Osteoblast (primary cell): ENCODE results near the gene SEMA3A. TPM values are rescaled to one million over a fixed set of nuclear protein-coding genes. Genes with fewer than 3 reads are reported as not detected.

Experiments used
- DNase-seq: peaks from one replicate; pipeline ENCODE4 v3.0.0; 2011; ENCODE audit warnings: low spot score, mixed read lengths; ENCODE audit not compliant: insufficient read length; ENCODE audit errors: missing footprints
- H2AFZ ChIP-seq: 2 replicates; pipeline ENCODE4 v1.6.0; 2011; ENCODE audit warnings: mild to moderate bottlenecking, low read length
- H3K27ac ChIP-seq: 2 replicates; pipeline ENCODE4 v1.5.1; 2011; ENCODE audit warnings: mild to moderate bottlenecking, low read depth, low read length, moderate library complexity
- H3K27me3 ChIP-seq: 2 replicates; pipeline ENCODE4 v1.6.0; 2012; ENCODE audit warnings: mild to moderate bottlenecking, control low read depth, inconsistent platforms, low read length, moderate library complexity; ENCODE audit not compliant: insufficient read depth
- H3K36me3 ChIP-seq: 2 replicates; pipeline ENCODE4 v1.5.1; 2011; ENCODE audit warnings: mild to moderate bottlenecking, low read length, control low read depth, moderate library complexity; ENCODE audit not compliant: insufficient read depth
- H3K4me1 ChIP-seq: 2 replicates; pipeline ENCODE4 v1.5.1; 2011; ENCODE audit warnings: mild to moderate bottlenecking, low read length, control low read depth, moderate library complexity; ENCODE audit not compliant: insufficient read depth
- H3K4me2 ChIP-seq: 2 replicates; pipeline ENCODE4 v1.6.0; 2011; ENCODE audit warnings: mild to moderate bottlenecking, low read length; ENCODE audit not compliant: insufficient read depth
- H3K4me3 ChIP-seq: fragments of 200-600 bp; sonication (generic); 3 replicates; pipeline ENCODE4 v1.5.1; 2012; ENCODE audit warnings: mild to moderate bottlenecking, low read length, inconsistent platforms; ENCODE audit not compliant: insufficient read depth
- H3K79me2 ChIP-seq: 2 replicates; pipeline ENCODE4 v1.6.0; 2012; ENCODE audit warnings: mild to moderate bottlenecking, low read length, control low read depth, inconsistent platforms; ENCODE audit not compliant: insufficient read depth
- H3K9me3 ChIP-seq: 2 replicates; pipeline ENCODE4 v1.5.1; 2011; ENCODE audit warnings: low read depth, low read length, control low read depth
- H4K20me1 ChIP-seq: 2 replicates; pipeline ENCODE4 v1.6.0; 2012; ENCODE audit warnings: mild to moderate bottlenecking, low read length, control low read depth; ENCODE audit not compliant: insufficient read depth
- CTCF ChIP-seq: IDR thresholded peaks from 2 replicates; pipeline ENCODE4 v1.5.1; 2011; ENCODE audit warnings: mild to moderate bottlenecking, low read depth, low read length, moderate library complexity; ENCODE audit errors: extremely low read depth
- total RNA-seq: library from RNA; depleted of rRNA; stranded (reverse); fragments of >200 nt; gene quantifications from 2 replicates; pipeline ENCODE4 v1.2.3, GENCODE V29; 2012

SEMA3A gene
- total RNA-seq, 1 donor, result 2.5 TPM

- H3K27ac ChIP-seq, result no peak overlapping the region
- no peak for DNase-seq
- H3K4me2 ChIP-seq, result no peak overlapping the region
Measured at GRCh38 chr7:84122582-84123360, 71.8 kb downstream of the SEMA3A start.

DNA sequence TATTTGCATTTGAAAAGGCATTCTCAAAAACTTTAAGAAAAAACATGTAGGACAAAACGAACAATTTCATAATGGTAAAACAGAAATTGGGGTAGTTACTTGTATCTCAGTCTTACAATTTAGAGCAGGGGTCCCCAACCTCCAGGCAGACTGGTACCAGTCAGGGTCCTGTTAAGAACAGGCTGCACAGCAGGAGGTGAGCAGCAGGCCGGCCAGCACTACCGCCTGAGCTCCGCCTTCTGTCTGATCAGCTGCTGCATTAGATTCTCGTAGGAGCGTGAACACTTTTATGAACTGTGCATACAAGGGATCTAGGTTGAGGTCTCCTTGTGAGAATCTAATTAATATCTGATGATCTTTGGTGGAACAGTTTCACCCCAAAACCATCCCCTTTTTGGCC, 77.3 kb downstream of the SEMA3A start:
- H3K4me2 ChIP-seq, result no peak overlapping the region
- no peaks in the 10 kb centered on the region for H3K27me3 ChIP-seq
- H3K9me3 ChIP-seq, result no peaks in the 10 kb centered on the region
- H4K20me1 ChIP-seq, result no peaks in the 10 kb centered on the region
- H3K4me1 ChIP-seq, result peaks cover 12% of the 10 kb centered on the region
- no peak for TF ChIP-seq CTCF
- no peak for DNase-seq
- H3K79me2 ChIP-seq, result no peaks in the 10 kb centered on the region
- H2AFZ ChIP-seq, result no peak overlapping the region
- no peaks in the 10 kb centered on the region for H3K36me3 ChIP-seq
- H3K4me3 ChIP-seq, result no peak overlapping the region
- H3K27ac ChIP-seq, result no peak overlapping the region

More at GRCh38 chr7:84122582-84123360, 71.8 kb downstream of the SEMA3A start:
- Histone ChIP-seq H3K36me3 (no peaks in the 10 kb centered on the region), H3K27me3 (no peaks in the 10 kb centered on the region), H3K79me2 (no peaks in the 10 kb centered on the region), H2AFZ (no peak overlapping the region), H3K9me3 (no peaks in the 10 kb centered on the region), H3K4me3 (no peak overlapping the region), H4K20me1 (no peaks in the 10 kb centered on the region), H3K4me1 (peaks cover 3% of the 10 kb centered on the region)
- TF ChIP-seq CTCF, result no peak

DNA sequence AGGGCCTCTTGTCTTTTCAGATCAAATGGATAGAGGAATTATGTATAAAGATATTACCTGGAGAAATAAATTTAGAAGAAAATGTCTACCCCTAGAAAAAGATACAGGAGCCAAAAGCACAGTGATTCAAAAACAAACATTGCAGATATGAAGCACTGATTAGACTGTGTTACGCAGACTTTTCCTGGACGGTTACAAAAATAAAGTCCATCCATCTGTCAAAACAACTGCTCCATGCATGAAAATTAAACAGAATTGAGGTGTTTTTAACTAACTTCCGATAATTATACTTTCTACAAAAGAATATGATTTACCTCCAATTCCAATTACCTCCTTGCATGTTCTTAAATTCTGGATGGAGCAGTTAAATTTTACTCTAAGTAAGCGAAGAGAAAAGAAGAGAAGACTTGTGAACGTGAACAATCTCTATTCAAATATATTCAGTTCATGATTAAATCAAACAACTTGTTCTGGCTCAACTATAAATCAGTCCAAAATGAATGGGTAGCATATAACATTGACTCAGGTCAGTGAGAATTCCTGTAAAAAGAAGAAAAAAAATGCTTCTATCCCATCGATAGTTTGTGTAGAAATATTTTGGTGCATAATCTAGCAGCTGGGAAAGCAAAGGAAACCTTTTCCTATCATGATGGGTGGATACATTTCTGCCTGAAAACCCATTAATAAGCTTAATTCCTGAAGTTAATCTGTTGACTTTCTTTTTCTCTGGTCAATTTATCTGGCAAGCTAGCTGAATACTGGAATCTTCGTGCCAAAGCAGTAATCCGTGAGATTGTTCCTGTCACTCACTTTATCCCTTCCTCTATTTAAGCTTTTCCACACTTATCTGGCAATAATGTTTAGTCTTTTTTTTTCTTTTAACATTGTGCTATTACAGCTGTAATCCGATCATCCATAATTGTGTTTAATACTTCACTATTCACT, 80.4 kb downstream of the SEMA3A start:
- Histone ChIP-seq H4K20me1 (no peaks in the 10 kb centered on the region), H3K36me3 (no peaks in the 10 kb centered on the region), H3K4me1 (peaks cover 12% of the 10 kb centered on the region), H3K9me3 (no peaks in the 10 kb centered on the region), H3K27ac (no peak overlapping the region), H2AFZ (no peak overlapping the region), H3K4me2 (no peak overlapping the region), H3K27me3 (no peaks in the 10 kb centered on the region), H3K79me2 (no peaks in the 10 kb centered on the region), H3K4me3 (no peak overlapping the region)
- no peak for DNase-seq
- no peak for TF ChIP-seq CTCF

- H3K4me1 ChIP-seq, result peaks cover 12% of the 10 kb centered on the region
- TF ChIP-seq CTCF, result no peak
- peak overlapping the region; percentile 31 for H3K4me2 ChIP-seq
- H2AFZ ChIP-seq, result peak overlapping the region; percentile 70
- H4K20me1 ChIP-seq, result no peaks in the 10 kb centered on the region
- no peaks in the 10 kb centered on the region for H3K9me3 ChIP-seq
- no peak overlapping the region for H3K4me3 ChIP-seq
- no peaks in the 10 kb centered on the region for H3K36me3 ChIP-seq
- H3K27ac ChIP-seq, result no peak overlapping the region
- DNase-seq, result peak; percentile 10
- H3K79me2 ChIP-seq, result no peaks in the 10 kb centered on the region
- H3K27me3 ChIP-seq, result no peaks in the 10 kb centered on the region
Measured at GRCh38 chr7:84113286-84113685, 81.3 kb downstream of the SEMA3A start.
